Parathyroid adenoma (tissue), 2 donors: ENCODE results near the gene ALK.

ENCODE experiments used
- H2AFZ ChIP-seq: fragments of 300-600 bp; sonication (generic); one replicate; pipeline ENCODE4 v1.7.0; 2017; ENCODE audit warnings: antibody characterized with exemption, mild to moderate bottlenecking
- H3K27ac ChIP-seq: fragments of 300-600 bp; sonication (generic); one replicate; pipeline ENCODE4 v1.7.0; 2017
- H3K27me3 ChIP-seq: fragments of 300-600 bp; sonication (generic); one replicate; pipeline ENCODE4 v1.7.0; 2017; ENCODE audit warnings: low read length; ENCODE audit not compliant: control insufficient read depth, insufficient read depth
- H3K36me3 ChIP-seq: fragments of 300-600 bp; sonication (generic); one replicate; pipeline ENCODE4 v1.7.0; 2017; ENCODE audit warnings: low read length; ENCODE audit not compliant: control insufficient read depth, insufficient read depth
- H3K4me1 ChIP-seq: fragments of 300-600 bp; sonication (generic); one replicate; pipeline ENCODE4 v1.7.0; 2017; ENCODE audit warnings: control low read depth
- H3K4me2 ChIP-seq: fragments of 300-600 bp; sonication (generic); one replicate; pipeline ENCODE4 v1.7.0; 2017; ENCODE audit warnings: low read length
- H3K4me3 ChIP-seq: fragments of 300-600 bp; sonication (generic); one replicate; pipeline ENCODE4 v1.7.0; 2017; ENCODE audit warnings: low read depth, low read length
- H3K79me2 ChIP-seq: fragments of 300-600 bp; sonication (generic); one replicate; pipeline ENCODE4 v1.7.0; 2017; ENCODE audit warnings: control low read depth
- H3K9ac ChIP-seq: fragments of 300-600 bp; sonication (generic); one replicate; pipeline ENCODE4 v1.7.0; 2017; ENCODE audit warnings: mild to moderate bottlenecking
- H3K9me3 ChIP-seq: fragments of 300-600 bp; sonication (generic); one replicate; pipeline ENCODE4 v1.7.0; 2017; ENCODE audit warnings: low read length; ENCODE audit not compliant: control insufficient read depth
- TF ChIP-seq, protein P1 (sequence below): fragments of 300-600 bp; sonication (generic); IDR thresholded peaks from one replicate; pipeline ENCODE4 v1.7.0; 2017; ENCODE audit warnings: antibody characterized with exemption, mild to moderate bottlenecking
- donor health status: primary hyperparathyroidism.

Gene ALK

DNA sequence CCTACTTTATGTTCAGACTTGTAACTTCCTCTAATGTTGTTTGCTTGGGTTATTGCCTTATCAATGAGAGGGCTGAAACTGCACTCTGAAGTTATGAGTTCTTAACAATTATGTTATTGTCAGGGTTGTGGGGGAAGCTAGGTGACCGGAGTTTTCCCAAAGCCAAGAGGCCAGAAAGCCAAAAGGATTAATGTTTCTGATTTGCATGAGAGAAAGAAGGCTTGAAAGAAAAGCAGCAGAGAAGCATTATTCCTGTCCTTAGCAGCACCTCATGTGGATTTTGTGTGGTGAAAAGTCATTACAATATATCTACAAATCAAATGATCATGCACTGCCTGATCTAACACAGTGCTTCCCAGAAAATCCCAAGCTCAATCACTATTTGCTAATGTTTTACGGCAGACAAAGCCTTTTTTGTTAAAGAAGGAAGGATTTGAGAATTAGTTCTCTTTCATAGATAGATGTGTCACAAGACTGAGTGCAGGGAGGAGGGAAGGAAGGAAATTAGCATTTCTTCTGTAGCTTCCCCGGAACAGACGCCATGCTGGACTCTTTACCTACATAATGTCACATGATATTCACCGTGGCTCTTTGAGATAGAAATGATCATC lies 203.2 kb downstream of the ALK start:
- Histone ChIP-seq H3K27ac (no peak overlapping the region), H3K36me3 (no peaks in the 10 kb centered on the region), H3K9ac (no peak overlapping the region), H2AFZ (no peak overlapping the region), H3K4me2 (no peak overlapping the region), H3K27me3 (no peaks in the 10 kb centered on the region), H3K9me3 (no peaks in the 10 kb centered on the region), H3K4me1 (no peaks in the 10 kb centered on the region), H3K4me3 (no peak overlapping the region), H3K79me2 (no peaks in the 10 kb centered on the region)
- TF ChIP-seq, protein P1, sequence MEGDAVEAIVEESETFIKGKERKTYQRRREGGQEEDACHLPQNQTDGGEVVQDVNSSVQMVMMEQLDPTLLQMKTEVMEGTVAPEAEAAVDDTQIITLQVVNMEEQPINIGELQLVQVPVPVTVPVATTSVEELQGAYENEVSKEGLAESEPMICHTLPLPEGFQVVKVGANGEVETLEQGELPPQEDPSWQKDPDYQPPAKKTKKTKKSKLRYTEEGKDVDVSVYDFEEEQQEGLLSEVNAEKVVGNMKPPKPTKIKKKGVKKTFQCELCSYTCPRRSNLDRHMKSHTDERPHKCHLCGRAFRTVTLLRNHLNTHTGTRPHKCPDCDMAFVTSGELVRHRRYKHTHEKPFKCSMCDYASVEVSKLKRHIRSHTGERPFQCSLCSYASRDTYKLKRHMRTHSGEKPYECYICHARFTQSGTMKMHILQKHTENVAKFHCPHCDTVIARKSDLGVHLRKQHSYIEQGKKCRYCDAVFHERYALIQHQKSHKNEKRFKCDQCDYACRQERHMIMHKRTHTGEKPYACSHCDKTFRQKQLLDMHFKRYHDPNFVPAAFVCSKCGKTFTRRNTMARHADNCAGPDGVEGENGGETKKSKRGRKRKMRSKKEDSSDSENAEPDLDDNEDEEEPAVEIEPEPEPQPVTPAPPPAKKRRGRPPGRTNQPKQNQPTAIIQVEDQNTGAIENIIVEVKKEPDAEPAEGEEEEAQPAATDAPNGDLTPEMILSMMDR, result no peak

DNA sequence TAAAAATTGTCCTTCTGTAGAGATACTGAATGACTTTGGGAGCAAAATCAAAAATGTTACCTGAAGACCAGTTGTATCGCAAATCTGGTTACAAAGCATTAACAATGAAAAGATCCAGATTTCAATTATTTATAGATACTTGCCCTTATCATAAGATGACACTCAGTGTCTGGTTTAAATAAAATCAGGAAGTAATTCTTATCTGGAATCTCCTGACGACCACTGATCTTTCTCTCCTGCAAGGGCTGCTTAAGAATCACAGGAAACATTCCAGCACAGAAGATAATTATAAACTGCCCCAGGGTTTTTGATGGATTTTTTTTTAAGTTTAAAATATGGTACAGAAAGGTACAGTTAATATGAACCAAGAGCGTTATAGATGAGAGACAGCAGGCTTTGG lies 205.7 kb downstream of the ALK start:
- Histone ChIP-seq H3K36me3 (no peaks in the 10 kb centered on the region), H3K4me2 (no peak overlapping the region), H3K27ac (no peak overlapping the region), H3K9me3 (no peaks in the 10 kb centered on the region), H3K79me2 (no peaks in the 10 kb centered on the region), H2AFZ (no peak overlapping the region), H3K4me3 (no peak overlapping the region), H3K9ac (no peak overlapping the region), H3K4me1 (no peaks in the 10 kb centered on the region), H3K27me3 (no peaks in the 10 kb centered on the region)
- TF ChIP-seq, protein P1, result no peak

DNA sequence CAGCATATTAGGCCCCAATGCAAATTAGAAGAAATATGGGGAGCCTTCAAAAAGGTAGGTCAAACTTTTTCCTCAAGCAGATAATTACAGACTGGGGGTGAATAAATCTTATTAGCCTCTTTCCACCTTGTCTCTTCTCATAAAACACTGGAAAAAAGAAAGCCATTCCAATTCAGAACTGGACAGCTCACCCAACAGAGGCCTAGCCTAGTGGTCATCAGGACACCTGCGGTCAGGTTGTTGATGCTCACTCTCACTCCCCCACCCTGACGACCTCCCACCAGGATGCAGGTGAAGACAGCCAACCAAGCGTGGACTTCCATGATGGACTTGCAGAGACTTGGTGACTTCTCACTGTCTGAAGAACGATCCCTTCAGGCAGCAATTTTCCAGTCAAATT lies 207.1 kb downstream of the ALK start:
- Histone ChIP-seq H3K79me2 (no peaks in the 10 kb centered on the region), H3K4me2 (no peak overlapping the region), H3K4me1 (no peaks in the 10 kb centered on the region), H3K9me3 (no peaks in the 10 kb centered on the region), H3K4me3 (no peak overlapping the region), H2AFZ (no peak overlapping the region), H3K27me3 (no peaks in the 10 kb centered on the region), H3K9ac (no peak overlapping the region), H3K27ac (no peak overlapping the region), H3K36me3 (no peaks in the 10 kb centered on the region)
- TF ChIP-seq, protein P1, result no peak

DNA sequence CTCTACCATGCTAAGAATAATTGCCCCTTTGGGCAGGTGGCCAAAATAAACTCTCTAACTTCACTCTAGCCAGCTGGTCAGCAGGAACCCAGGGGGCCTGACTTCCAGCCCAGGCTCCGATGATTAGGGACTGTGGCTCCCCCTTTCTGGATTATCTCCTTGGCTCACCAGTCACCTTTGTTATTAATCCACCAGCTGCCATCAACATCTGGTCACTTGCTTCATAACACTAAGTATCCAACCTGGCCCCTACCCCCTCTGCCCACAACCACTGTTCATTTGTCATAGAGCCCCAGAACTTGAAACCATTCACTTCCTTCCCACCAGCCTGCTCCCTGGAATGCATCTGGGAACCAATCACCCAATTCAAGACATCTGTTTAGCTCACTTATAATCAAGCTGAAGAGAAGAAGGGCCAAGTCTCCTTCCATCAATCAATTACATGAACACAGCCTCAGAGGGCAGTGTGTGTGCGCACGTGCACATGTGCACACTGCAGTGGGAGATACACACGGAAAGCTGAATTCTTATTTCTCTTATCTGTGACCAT lies 215.1 kb downstream of the ALK start:
- Histone ChIP-seq H3K9me3 (no peaks in the 10 kb centered on the region), H2AFZ (no peak overlapping the region), H3K79me2 (no peaks in the 10 kb centered on the region), H3K4me3 (no peak overlapping the region), H3K9ac (no peak overlapping the region), H3K4me1 (no peaks in the 10 kb centered on the region), H3K27me3 (no peaks in the 10 kb centered on the region), H3K36me3 (no peaks in the 10 kb centered on the region), H3K27ac (no peak overlapping the region), H3K4me2 (no peak overlapping the region)
- TF ChIP-seq, protein P1, result no peak

DNA sequence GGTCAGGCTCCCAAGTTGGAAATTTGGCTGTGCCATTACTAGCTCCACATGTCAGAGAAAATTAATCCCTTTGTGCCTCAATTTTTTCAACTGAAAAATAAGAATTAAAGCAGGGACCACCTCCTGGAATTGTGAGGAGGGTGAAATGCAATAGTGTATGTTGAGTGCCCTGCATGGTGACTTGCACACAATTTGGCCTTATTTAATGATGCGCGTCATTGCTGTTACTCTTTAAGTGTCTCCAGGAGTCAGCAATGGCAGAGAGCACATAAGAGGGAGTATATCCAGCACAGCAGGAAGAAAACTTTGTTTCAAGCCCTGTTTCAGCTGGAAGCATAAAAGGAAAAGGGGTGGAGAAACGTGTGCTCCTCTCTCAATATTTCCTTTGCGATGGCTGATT lies 215.8 kb downstream of the ALK start:
- no peak overlapping the region for H3K27ac ChIP-seq
- no peak overlapping the region for H2AFZ ChIP-seq
- H3K4me3 ChIP-seq, result no peak overlapping the region
- no peaks in the 10 kb centered on the region for H3K79me2 ChIP-seq
- no peak overlapping the region for H3K4me2 ChIP-seq
- H3K36me3 ChIP-seq, result no peaks in the 10 kb centered on the region
- no peak overlapping the region for H3K9ac ChIP-seq
- TF ChIP-seq, protein P1, result no peak
- H3K9me3 ChIP-seq, result no peaks in the 10 kb centered on the region
- H3K4me1 ChIP-seq, result no peaks in the 10 kb centered on the region
- no peaks in the 10 kb centered on the region for H3K27me3 ChIP-seq
